GM12874 (cell line): ENCODE results near the gene TMOD1.

Experiments used
- TF ChIP-seq, protein P1 (sequence below): IDR thresholded peaks from 2 replicates; pipeline ENCODE4 v1.5.1; 2011; ENCODE audit warnings: low read depth, mild to moderate bottlenecking, control low read depth, low read length, moderate library complexity; ENCODE audit not compliant: insufficient read depth

The TMOD1 gene

DNA sequence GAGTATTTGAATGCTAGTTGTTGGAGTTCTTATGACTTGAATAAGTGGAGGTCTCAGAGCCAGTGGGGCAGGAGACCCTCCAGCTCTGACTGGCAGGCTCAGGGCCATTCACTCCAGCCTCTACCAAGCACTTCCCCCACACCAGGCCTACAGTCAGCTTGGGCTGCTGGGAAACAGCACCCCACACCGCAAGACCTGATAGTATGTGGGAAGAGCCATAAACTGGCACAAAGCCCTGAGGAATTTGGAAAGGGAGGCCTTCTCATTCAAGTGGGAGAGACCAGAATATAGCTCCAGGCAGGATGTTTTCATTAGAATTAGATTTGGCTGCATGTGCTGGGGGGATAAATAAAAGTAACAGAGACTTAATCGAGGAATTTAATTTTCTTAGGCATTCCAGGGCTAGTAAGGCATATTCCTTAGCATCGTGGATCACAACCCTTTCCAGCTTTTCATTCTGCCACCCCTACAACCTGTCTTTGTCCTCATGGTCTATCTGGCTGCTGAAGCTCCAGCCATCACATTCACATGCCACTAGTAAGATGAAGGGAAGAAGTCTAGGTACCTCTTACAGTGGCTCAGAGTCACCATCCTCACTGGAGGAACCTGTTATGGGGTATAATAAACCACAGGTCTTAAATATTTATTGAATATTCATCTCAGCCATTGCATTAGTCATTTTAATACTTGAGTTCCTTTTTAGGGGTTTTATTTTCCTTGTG is 47.5 kb downstream of the TMOD1 start:
- TF ChIP-seq, protein P1, sequence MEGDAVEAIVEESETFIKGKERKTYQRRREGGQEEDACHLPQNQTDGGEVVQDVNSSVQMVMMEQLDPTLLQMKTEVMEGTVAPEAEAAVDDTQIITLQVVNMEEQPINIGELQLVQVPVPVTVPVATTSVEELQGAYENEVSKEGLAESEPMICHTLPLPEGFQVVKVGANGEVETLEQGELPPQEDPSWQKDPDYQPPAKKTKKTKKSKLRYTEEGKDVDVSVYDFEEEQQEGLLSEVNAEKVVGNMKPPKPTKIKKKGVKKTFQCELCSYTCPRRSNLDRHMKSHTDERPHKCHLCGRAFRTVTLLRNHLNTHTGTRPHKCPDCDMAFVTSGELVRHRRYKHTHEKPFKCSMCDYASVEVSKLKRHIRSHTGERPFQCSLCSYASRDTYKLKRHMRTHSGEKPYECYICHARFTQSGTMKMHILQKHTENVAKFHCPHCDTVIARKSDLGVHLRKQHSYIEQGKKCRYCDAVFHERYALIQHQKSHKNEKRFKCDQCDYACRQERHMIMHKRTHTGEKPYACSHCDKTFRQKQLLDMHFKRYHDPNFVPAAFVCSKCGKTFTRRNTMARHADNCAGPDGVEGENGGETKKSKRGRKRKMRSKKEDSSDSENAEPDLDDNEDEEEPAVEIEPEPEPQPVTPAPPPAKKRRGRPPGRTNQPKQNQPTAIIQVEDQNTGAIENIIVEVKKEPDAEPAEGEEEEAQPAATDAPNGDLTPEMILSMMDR, result no peak

DNA sequence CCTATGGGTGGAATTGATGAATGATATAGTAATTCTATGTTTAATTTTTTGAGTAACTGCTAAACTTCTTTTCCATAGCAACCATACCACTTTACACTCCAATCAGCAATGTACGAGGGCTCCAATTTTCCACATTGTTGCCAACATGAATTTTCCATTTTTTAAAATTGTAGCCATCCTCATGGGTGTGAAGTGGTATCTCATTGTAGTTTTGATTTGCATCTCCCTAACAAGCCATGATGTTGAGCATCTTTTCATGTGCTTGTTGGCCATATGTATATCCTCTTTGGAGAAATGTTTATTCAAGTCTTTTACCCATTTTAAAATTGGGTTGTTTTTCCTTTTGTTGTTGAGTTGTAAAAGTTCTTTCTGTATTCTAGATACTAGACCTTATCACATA is 48.9 kb downstream of the TMOD1 start:
- TF ChIP-seq, protein P1, result no peak

DNA sequence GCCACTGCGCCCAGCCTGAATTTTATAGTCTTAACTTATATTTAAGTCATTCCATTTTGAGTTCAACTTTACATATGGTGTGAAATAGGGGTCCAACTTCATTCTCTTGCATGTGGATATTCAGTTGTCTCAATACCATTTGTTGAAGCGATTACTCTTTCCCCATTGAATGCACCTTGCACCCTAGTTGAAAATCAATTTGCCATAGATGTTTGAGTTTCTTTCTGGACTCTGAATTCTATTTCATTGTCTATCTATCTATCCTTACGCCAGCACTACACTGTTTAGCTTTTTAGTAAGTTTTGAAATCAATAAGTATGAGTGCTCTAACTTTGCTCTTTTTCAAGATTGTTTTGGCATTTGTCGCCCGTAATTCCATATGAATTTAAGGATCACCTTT is 49.8 kb downstream of the TMOD1 start:
- TF ChIP-seq, protein P1, result no peak

DNA sequence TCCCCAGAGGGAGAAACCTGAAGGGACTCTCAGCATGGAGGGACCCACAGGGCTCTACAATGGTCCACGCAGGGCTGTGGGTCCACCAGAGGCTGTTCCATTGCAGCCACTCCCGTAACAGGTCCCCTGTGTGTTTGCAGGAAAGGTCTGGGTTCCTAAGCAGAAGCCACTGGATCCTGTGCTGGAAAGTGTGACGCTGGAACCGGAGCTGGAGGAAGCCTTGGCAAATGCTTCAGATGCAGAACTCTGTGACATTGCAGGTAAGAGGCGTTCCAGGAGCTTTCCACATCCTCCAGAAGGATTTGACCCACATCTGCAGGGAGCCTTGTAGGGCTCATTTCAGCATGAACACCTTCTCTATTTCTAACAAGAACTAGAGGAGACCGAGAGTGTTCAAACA is 51.7 kb downstream of the TMOD1 start:
- TF ChIP-seq, protein P1, result no peak

DNA sequence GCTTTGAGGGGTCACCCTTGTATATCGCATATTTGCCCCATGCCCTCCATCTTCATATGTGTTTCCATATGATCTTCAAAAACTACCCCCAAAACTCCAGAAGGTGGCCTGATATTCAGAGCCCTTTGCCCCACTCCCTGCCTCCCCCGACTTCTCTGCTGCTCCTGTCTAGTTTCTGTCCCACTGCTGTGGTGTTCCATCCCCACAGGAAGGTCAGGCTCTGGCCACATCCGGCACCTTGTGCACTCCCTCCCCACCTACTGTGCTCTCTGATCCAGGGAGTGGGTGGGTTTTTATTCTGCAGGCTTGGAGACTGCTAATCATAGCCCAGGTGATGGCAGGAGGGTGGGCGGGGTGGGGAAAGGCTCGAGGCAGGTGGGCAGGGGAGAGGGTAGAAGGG is 52.4 kb downstream of the TMOD1 start:
- TF ChIP-seq, protein P1, result no peak

DNA sequence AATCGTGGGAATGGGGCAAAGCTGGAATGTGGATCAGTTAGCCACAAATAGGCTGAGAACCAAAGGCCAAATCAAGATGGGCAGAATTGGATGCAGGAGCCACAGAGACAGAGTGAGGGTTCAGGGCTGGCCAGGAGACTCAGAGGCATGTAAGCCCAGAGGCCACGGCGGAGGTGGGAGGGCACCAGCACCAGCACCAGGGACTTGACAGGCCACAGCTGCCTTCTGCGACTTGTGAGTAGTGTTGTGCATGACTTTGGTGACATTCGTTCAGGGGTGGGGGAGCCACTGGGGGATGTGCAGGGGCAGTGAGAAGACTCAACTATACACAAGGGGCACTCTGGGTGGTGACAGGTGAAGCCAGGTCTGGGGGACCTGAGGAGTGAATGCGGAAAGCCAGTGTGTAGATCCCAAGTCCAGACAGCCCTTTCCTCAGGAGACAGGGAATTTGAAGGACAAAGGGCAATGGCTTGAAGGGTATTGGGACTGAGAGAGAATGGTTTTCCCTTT is 53.2 kb downstream of the TMOD1 start:
- TF ChIP-seq, protein P1, result no peak

DNA sequence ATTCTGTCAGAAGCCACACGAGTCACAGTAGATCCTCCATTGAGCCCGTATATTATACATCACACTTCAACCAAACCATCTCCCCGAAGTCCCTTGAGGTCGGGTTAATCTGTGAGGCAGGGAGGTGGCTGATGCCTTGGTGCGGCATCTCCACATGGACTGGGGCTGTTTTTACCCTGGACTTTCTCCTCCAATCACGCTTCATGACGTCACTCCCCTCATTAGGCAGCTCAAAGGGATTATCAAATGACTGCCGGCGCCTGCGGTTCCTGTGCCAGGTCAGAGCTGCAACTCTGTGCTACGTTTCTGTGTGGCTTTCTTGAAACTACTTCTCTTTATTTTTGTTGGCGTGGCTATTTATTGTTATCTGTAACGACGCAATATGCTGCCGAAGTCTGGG is 53.7 kb downstream of the TMOD1 start:
- TF ChIP-seq, protein P1, result no peak
